ENCODE measurements around the gene ANKRD13B.
A peak's percentile ranks its signal among the peaks of the same experiment; 100 is the strongest.

ANKRD13B gene

DNA sequence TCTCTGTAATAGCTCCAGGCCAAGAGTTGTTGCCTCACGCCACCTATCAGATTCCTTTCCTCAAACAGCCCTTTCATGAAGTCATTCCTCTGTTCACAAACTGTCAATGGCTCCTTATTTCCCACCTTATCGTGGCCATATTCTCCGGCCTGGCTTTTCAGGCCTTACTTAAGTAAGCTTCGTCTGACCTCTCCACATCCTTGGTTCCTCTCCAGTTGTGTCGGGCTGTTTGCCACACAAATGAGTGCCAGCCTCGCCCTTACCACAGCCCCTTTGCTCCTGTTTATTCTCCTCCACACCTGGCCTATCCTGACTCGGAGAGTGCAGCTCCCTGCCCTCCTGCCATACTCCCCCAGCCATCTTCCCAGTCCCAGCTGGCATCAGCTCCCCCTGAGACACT is 22.4 kb upstream of the ANKRD13B start:
- no peaks in the 10 kb centered on the region for H3K9me3 ChIP-seq (replicated peaks; ENCODE audit: low read length)
- H3K4me2 ChIP-seq (ENCODE audit: low read length), result no peak overlapping the region
- H3K27me3 ChIP-seq (ENCODE audit: control insufficient read depth, insufficient read depth, low read length), result no peaks in the 10 kb centered on the region
- no peak overlapping the region for H3K9ac ChIP-seq (ENCODE audit: low read depth, low read length)
- no peak overlapping the region for H3K4me3 ChIP-seq (ENCODE audit: low read length)
- H3K36me3 ChIP-seq (ENCODE audit: insufficient read depth, low read length), result peaks cover 22% of the 10 kb centered on the region
- H3K4me1 ChIP-seq (ENCODE audit: control insufficient read depth, insufficient read depth, low read length), result peaks cover 35% of the 10 kb centered on the region

- H3K9ac ChIP-seq (ENCODE audit: low read depth, low read length), result no peak overlapping the region
- no peaks in the 10 kb centered on the region for H3K9me3 ChIP-seq (replicated peaks; ENCODE audit: low read length)
- peaks cover 32% of the 10 kb centered on the region for H3K36me3 ChIP-seq (ENCODE audit: insufficient read depth, low read length)
Measured at GRCh38 chr17:29571486-29571882, 21.4 kb upstream of the ANKRD13B start.

GRCh38 chr17:29571883-29572681 is 20.9 kb upstream of the ANKRD13B start:
- Histone ChIP-seq H3K4me2 (ENCODE audit: low read length) (peak overlapping the region; percentile 70), H3K4me1 (ENCODE audit: control insufficient read depth, insufficient read depth, low read length) (peaks cover 23% of the 10 kb centered on the region), H3K36me3 (ENCODE audit: insufficient read depth, low read length) (peaks cover 38% of the 10 kb centered on the region), H3K27me3 (ENCODE audit: control insufficient read depth, insufficient read depth, low read length) (no peaks in the 10 kb centered on the region), H3K9me3 (replicated peaks; ENCODE audit: low read length) (no peaks in the 10 kb centered on the region), H3K9ac (ENCODE audit: low read depth, low read length) (peak overlapping the region; percentile 9), H3K4me3 (ENCODE audit: low read length) (no peak overlapping the region)

More at GRCh38 chr17:29571486-29571882, 21.4 kb upstream of the ANKRD13B start:
- H3K27me3 ChIP-seq (ENCODE audit: control insufficient read depth, insufficient read depth, low read length), result no peaks in the 10 kb centered on the region
- no peak overlapping the region for H3K4me3 ChIP-seq (ENCODE audit: low read length)
- H3K4me2 ChIP-seq (ENCODE audit: low read length), result no peak overlapping the region
- H3K4me1 ChIP-seq (ENCODE audit: control insufficient read depth, insufficient read depth, low read length), result peaks cover 25% of the 10 kb centered on the region

DNA sequence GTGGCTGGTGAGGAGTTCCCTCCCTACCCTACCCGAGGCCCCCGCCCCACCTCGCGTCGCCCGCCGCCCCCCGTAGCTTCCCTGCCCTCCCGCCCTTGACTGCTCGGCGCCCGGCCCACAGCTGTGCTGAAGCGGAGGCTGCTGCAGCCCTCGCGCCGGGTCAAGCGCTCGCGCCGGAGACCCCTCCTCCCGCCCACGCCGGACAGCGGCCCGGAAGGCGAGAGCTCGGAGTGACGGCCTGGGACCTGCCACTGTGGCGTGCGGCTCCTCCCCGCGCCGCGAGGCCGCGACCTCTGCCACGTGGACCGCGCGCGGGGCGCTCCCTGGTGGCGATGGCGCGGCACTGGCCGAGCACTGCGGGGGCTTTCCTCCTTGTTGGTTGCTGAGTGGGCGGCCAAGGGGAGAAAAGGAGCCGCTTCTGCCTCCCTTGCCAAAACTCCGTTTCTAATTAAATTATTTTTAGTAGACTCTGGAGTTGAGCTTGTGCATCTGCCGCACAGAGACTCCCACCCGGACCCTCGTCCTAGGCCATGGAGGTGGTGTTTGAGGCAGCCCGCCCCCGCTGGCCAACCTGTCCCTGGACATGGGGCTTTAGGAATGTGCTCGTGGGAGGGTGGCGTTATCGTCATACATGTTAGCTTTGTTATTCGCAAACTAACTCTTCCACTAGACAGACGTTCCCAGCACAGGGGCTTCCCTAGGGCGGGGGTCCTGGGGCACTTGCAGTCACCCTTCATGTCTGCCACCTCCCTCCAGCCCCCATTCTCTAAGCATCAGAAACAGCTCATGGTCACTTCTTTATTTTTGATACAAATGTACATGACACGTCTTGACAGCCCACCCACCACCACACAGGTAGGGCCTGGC is 20.0 kb upstream of the ANKRD13B start:
- no peaks in the 10 kb centered on the region for H3K9me3 ChIP-seq (replicated peaks; ENCODE audit: low read length)
- peak overlapping the region; percentile 70 for H3K4me2 ChIP-seq (ENCODE audit: low read length)
- no peaks in the 10 kb centered on the region for H3K27me3 ChIP-seq (ENCODE audit: control insufficient read depth, insufficient read depth, low read length)
- H3K9ac ChIP-seq (ENCODE audit: low read depth, low read length), result peak overlapping the region; percentile 29
- peaks cover 45% of the 10 kb centered on the region for H3K36me3 ChIP-seq (ENCODE audit: insufficient read depth, low read length)
- H3K4me3 ChIP-seq (ENCODE audit: low read length), result peak overlapping the region; percentile 46
- H3K4me1 ChIP-seq (ENCODE audit: control insufficient read depth, insufficient read depth, low read length), result peaks cover 31% of the 10 kb centered on the region

- no peaks in the 10 kb centered on the region for H3K9me3 ChIP-seq (replicated peaks; ENCODE audit: low read length)
- H3K9ac ChIP-seq (ENCODE audit: low read depth, low read length), result no peak overlapping the region
- H3K36me3 ChIP-seq (ENCODE audit: insufficient read depth, low read length), result peaks cover 45% of the 10 kb centered on the region
- H3K4me3 ChIP-seq (ENCODE audit: low read length), result no peak overlapping the region
- H3K4me1 ChIP-seq (ENCODE audit: control insufficient read depth, insufficient read depth, low read length), result peaks cover 36% of the 10 kb centered on the region
- no peaks in the 10 kb centered on the region for H3K27me3 ChIP-seq (ENCODE audit: control insufficient read depth, insufficient read depth, low read length)
- H3K4me2 ChIP-seq (ENCODE audit: low read length), result no peak overlapping the region
Measured at GRCh38 chr17:29573558-29573869, 19.4 kb upstream of the ANKRD13B start.

GRCh38 chr17:29573871-29574731 is 18.8 kb upstream of the ANKRD13B start:
- H3K4me1 ChIP-seq (ENCODE audit: control insufficient read depth, insufficient read depth, low read length), result peaks cover 34% of the 10 kb centered on the region
- no peaks in the 10 kb centered on the region for H3K9me3 ChIP-seq (replicated peaks; ENCODE audit: low read length)
- no peak overlapping the region for H3K4me2 ChIP-seq (ENCODE audit: low read length)
- H3K36me3 ChIP-seq (ENCODE audit: insufficient read depth, low read length), result peaks cover 45% of the 10 kb centered on the region
- H3K4me3 ChIP-seq (ENCODE audit: low read length), result no peak overlapping the region
- no peaks in the 10 kb centered on the region for H3K27me3 ChIP-seq (ENCODE audit: control insufficient read depth, insufficient read depth, low read length)
- no peak overlapping the region for H3K9ac ChIP-seq (ENCODE audit: low read depth, low read length)

GRCh38 chr17:29574732-29575510 is 18.0 kb upstream of the ANKRD13B start:
- Histone ChIP-seq H3K4me1 (ENCODE audit: control insufficient read depth, insufficient read depth, low read length) (peaks cover 28% of the 10 kb centered on the region), H3K9me3 (replicated peaks; ENCODE audit: low read length) (no peaks in the 10 kb centered on the region), H3K4me3 (ENCODE audit: low read length) (no peak overlapping the region), H3K27me3 (ENCODE audit: control insufficient read depth, insufficient read depth, low read length) (no peaks in the 10 kb centered on the region), H3K36me3 (ENCODE audit: insufficient read depth, low read length) (peaks cover 48% of the 10 kb centered on the region), H3K9ac (ENCODE audit: low read depth, low read length) (no peak overlapping the region), H3K4me2 (ENCODE audit: low read length) (no peak overlapping the region)

GRCh38 chr17:29575511-29576213 is 17.3 kb upstream of the ANKRD13B start:
- no peaks in the 10 kb centered on the region for H3K9me3 ChIP-seq (replicated peaks; ENCODE audit: low read length)
- no peaks in the 10 kb centered on the region for H3K27me3 ChIP-seq (ENCODE audit: control insufficient read depth, insufficient read depth, low read length)
- H3K4me1 ChIP-seq (ENCODE audit: control insufficient read depth, insufficient read depth, low read length), result peaks cover 28% of the 10 kb centered on the region
- peaks cover 50% of the 10 kb centered on the region for H3K36me3 ChIP-seq (ENCODE audit: insufficient read depth, low read length)
- no peak overlapping the region for H3K4me2 ChIP-seq (ENCODE audit: low read length)
- H3K4me3 ChIP-seq (ENCODE audit: low read length), result no peak overlapping the region
- H3K9ac ChIP-seq (ENCODE audit: low read depth, low read length), result no peak overlapping the region

DNA sequence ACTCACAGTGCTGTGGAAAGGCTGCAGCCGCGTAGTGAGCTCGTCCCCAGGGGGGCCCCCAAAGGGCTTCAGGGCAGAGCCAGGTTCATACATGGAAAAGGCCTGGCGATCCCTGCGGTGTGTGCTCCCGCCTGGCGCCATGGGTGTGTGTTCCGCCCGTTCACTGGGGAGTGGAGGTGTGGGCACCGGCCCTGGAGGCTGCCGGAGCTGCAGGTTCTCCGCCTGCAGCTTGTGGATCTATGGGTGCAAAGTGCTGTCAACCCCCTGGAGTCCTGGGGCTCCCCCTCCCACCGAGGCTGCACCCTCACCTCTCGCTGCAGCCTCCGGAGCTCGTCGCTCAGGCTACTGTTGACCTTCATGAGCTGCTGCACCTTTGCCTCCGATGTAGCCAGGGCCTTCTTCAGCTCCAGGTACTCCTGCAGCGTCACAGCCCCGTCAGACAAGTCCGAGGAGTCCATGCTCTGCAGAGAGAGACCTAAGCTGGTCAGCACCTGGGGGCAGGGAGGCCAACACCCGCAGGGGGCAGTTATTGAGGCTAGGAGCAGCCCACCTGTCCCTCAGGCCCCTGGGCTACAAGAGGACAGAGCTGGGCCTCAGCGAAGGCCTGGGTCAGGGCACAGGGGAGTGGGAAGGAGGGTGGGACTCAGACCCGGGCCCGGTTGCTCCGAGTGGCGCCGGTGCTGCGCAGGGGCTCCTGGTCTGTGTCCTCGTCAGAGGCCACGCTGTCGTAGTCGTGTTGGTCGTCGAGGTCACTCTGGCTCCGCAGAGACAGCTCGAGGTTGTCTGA is 16.5 kb upstream of the ANKRD13B start:
- H3K36me3 ChIP-seq (ENCODE audit: insufficient read depth, low read length), result peaks cover 49% of the 10 kb centered on the region

DNA sequence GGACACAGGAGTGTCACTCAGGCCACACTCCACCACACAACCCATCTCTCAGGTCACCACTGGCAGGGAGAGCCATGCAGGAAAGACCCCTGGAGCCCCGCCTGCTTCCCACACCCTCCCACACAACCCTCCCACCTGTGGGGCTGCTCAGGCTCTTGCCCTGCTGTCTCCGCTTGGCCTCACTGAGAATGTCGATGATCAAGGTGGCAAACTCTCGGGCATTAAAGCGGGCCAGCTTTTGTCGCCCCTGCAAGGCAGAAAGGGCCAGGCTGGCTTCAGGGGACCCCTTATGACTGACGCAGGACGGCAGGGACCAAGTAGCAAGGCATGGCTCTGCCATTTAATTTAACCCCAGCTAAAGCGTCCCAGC is 15.9 kb upstream of the ANKRD13B start:
- H3K4me3 ChIP-seq (ENCODE audit: low read length), result no peak overlapping the region
- H3K9me3 ChIP-seq (replicated peaks; ENCODE audit: low read length), result no peaks in the 10 kb centered on the region
- H3K4me1 ChIP-seq (ENCODE audit: control insufficient read depth, insufficient read depth, low read length), result peaks cover 28% of the 10 kb centered on the region
- H3K27me3 ChIP-seq (ENCODE audit: control insufficient read depth, insufficient read depth, low read length), result no peaks in the 10 kb centered on the region
- no peak overlapping the region for H3K9ac ChIP-seq (ENCODE audit: low read depth, low read length)
- peaks cover 55% of the 10 kb centered on the region for H3K36me3 ChIP-seq (ENCODE audit: insufficient read depth, low read length)
- H3K4me2 ChIP-seq (ENCODE audit: low read length), result no peak overlapping the region

More for the DNA sequence above, 16.5 kb upstream of the ANKRD13B start:
- Histone ChIP-seq H3K4me3 (ENCODE audit: low read length) (no peak overlapping the region), H3K9ac (ENCODE audit: low read depth, low read length) (no peak overlapping the region), H3K9me3 (replicated peaks; ENCODE audit: low read length) (no peaks in the 10 kb centered on the region), H3K27me3 (ENCODE audit: control insufficient read depth, insufficient read depth, low read length) (no peaks in the 10 kb centered on the region), H3K4me1 (ENCODE audit: control insufficient read depth, insufficient read depth, low read length) (peaks cover 28% of the 10 kb centered on the region), H3K4me2 (ENCODE audit: low read length) (no peak overlapping the region)

All from skeletal muscle satellite cell (primary cell).